Liver (tissue), 9 donors: Measurements from ENCODE around the gene THBS2. TPM values are rescaled to one million over a fixed set of nuclear protein-coding genes. Genes with fewer than 3 reads are reported as not detected.
"Not testable (repeated sequence)": the region's sequence is repeated elsewhere in the genome, so short reads cannot be mapped to it uniquely, and the experiment has no call there.

Experiments
- DNase-seq: peaks from one replicate; pipeline ENCODE4 v3.0.0-alpha.2; 2017; ENCODE audit warnings: low spot score
- H3K27ac ChIP-seq, 2 donors: one replicate each; pipeline ENCODE4 v1.7.0; 2013; ENCODE audit warnings: inconsistent platforms in 2 of 2, low read length in 2 of 2, control low read depth in 1 of 2, low read depth in 1 of 2, mild to moderate bottlenecking in 1 of 2
- H3K27me3 ChIP-seq, 4 donors: one replicate each; pipeline versions ENCODE4 v1.6.1 to v1.7.0; 2013; ENCODE audit warnings: low read length in 3 of 4, inconsistent platforms in 1 of 4, mild to moderate bottlenecking in 1 of 4, moderate library complexity in 1 of 4; ENCODE audit not compliant: control insufficient read depth in 4 of 4, insufficient read depth in 4 of 4
- H3K36me3 ChIP-seq, 4 donors: one replicate each; pipeline versions ENCODE4 v1.6.1 to v1.7.0; 2013; ENCODE audit warnings: low read length in 3 of 4, mild to moderate bottlenecking in 3 of 4, low read depth in 1 of 4, moderate library complexity in 1 of 4; ENCODE audit not compliant: control insufficient read depth in 4 of 4, insufficient read depth in 3 of 4
- H3K4me1 ChIP-seq, 4 donors: one replicate each; pipeline versions ENCODE4 v1.6.1 to v1.7.0; 2013; ENCODE audit warnings: low read length in 3 of 4, mild to moderate bottlenecking in 3 of 4, moderate library complexity in 1 of 4; ENCODE audit not compliant: control insufficient read depth in 4 of 4, insufficient read depth in 4 of 4
- H3K4me3 ChIP-seq, 3 donors: one replicate each; pipeline versions ENCODE4 v1.6.1 to v1.7.0; 2013; ENCODE audit warnings: low read length in 3 of 3, control low read depth in 1 of 3, low read depth in 1 of 3, mild to moderate bottlenecking in 1 of 3
- H3K9ac ChIP-seq, 2 donors: one replicate each; pipeline ENCODE4 v1.7.0; 2013; ENCODE audit warnings: low read length in 2 of 2, mild to moderate bottlenecking in 2 of 2, moderate library complexity in 2 of 2, control low read depth in 1 of 2, low read depth in 1 of 2
- H3K9me3 ChIP-seq, 4 donors: one replicate each; pipeline versions ENCODE4 v1.6.1 to v1.7.0; 2013; ENCODE audit warnings: low read length in 3 of 4; ENCODE audit not compliant: control insufficient read depth in 4 of 4
- ATF3 ChIP-seq: IDR thresholded peaks from 2 replicates; pipeline ENCODE4 v1.6.1; 2016; ENCODE audit warnings: antibody characterized with exemption
- EGR1 ChIP-seq, 2 donors: IDR thresholded peaks; 2 replicates each; pipeline ENCODE4 v1.6.1; 2016 to 2018; ENCODE audit warnings: antibody characterized with exemption in 2 of 2, low read depth in 2 of 2
- FOXA1 ChIP-seq: IDR thresholded peaks from 2 replicates; pipeline ENCODE4 v1.6.1; 2016; ENCODE audit warnings: antibody characterized with exemption
- JUND ChIP-seq, 2 donors: IDR thresholded peaks; 2 replicates each; pipeline ENCODE4 v1.6.1; 2016; ENCODE audit warnings: antibody characterized with exemption in 2 of 2
- MAX ChIP-seq: IDR thresholded peaks from 2 replicates; pipeline ENCODE4 v1.6.1; 2016; ENCODE audit warnings: antibody characterized with exemption
- RAD21 ChIP-seq, 2 donors: IDR thresholded peaks; 2 replicates each; pipeline ENCODE4 v1.6.1; 2016; ENCODE audit warnings: antibody characterized with exemption in 2 of 2, mild to moderate bottlenecking in 2 of 2
- REST ChIP-seq: IDR thresholded peaks from 2 replicates; pipeline ENCODE4 v1.6.1; 2016; ENCODE audit warnings: antibody characterized with exemption, mild to moderate bottlenecking
- RXRA ChIP-seq, 2 donors: IDR thresholded peaks; 2 replicates each; pipeline ENCODE4 v1.6.1; 2017 to 2018; ENCODE audit warnings: antibody characterized with exemption in 2 of 2, mild to moderate bottlenecking in 1 of 2
- YY1 ChIP-seq: IDR thresholded peaks from 2 replicates; pipeline ENCODE4 v1.6.1; 2016; ENCODE audit warnings: antibody characterized with exemption, mild to moderate bottlenecking
- WGBS: extraction: QIAGEN DNeasy Blood & Tissue Kit; methylation state at CpG from one replicate; pipeline ENCODE4 v1.1.7; 2013; 5-methylcytosine and 5-hydroxymethylcytosine counted together
- polyA plus RNA-seq, 2 donors: library from polyadenylated mRNA; stranded (reverse) in 1 of 2; unstranded in 1 of 2; fragments of 200-250 nt in 1 of 2; fragments of >200 nt in 1 of 2; fragmentation: Nextera tagmentation in 1 of 2; extraction: Ambion mirVana in 1 of 2; gene quantifications; one replicate each; pipeline versions ENCODE4 v1.2.1 to v1.2.3, GENCODE V29; 2013 to 2015
- total RNA-seq, 2 donors: library from RNA; depleted of rRNA; stranded (reverse); fragments of >200 nt; gene quantifications; one replicate each; pipeline ENCODE4 v1.2.3, GENCODE V29; 2014
- donor health status: healthy.
- donor health status: healthy.
- donor health status: healthy.
- donor health status: healthy.
- donor health status: healthy.

The THBS2 gene
- total and polyA plus RNA-seq, 4 donors, result 0.35 to 7.6 (median 6.2) TPM

GRCh38 chr6:169215201-169215681, 38.4 kb downstream of the THBS2 start:
- 78% methylated on average over 12 of the region's 12 CpGs for WGBS
- no peak for DNase-seq
- H3K9ac ChIP-seq, result no peak overlapping the region

GRCh38 chr6:169214789-169215188, 38.9 kb downstream of the THBS2 start:
- H3K27ac ChIP-seq, result peak overlapping the region; percentile 1 to 52
- H3K36me3 ChIP-seq, H3K9me3 ChIP-seq, H3K9ac ChIP-seq, DNase-seq, H3K4me1 ChIP-seq, H3K27me3 ChIP-seq, H3K4me3 ChIP-seq: not testable (repeated sequence)
- TF ChIP-seq RXRA (IDR thresholded peaks at IDR 0.05), result peak in 1 of 2 donors; percentile 36
- 68% methylated on average over 3 of the region's 3 CpGs for whole genome bisulfite sequencing

More at GRCh38 chr6:169215201-169215681, 38.4 kb downstream of the THBS2 start:
- Histone ChIP-seq H3K36me3 (no peaks in the 10 kb centered on the region), H3K27ac (peak overlapping the region; percentile 1 to 52), H3K27me3 (no peaks in the 10 kb centered on the region), H3K4me3 (no peak overlapping the region), H3K9me3 (no peaks in the 10 kb centered on the region), H3K4me1 (peaks cover 0 to 4% (median 0%) of the 10 kb centered on the region in 4 donors)
- no peak for TF ChIP-seq MAX

- no peak for DNase-seq
- Histone ChIP-seq H3K4me1 (peaks cover 0 to 4% (median 0%) of the 10 kb centered on the region in 4 donors), H3K27ac (peak overlapping the region; percentile 21 to 40), H3K9me3 (no peaks in the 10 kb centered on the region), H3K36me3 (no peaks in the 10 kb centered on the region), H3K4me3 (no peak overlapping the region), H3K9ac (no peak overlapping the region), H3K27me3 (no peaks in the 10 kb centered on the region)
- TF ChIP-seq ATF3 (no peak), JUND (IDR thresholded peaks at IDR 0.05) (no peak), EGR1 (IDR thresholded peaks at IDR 0.05; ENCODE audit: low read depth in 2 of 2) (no peak), RAD21 (IDR thresholded peaks at IDR 0.05) (no peak), YY1 (no peak), REST (no peak), RXRA (IDR thresholded peaks at IDR 0.05) (no peak), FOXA1 (no peak)
- 94% methylated on average over 27 of the region's 27 CpGs for WGBS
Observed at GRCh38 chr6:169213814-169214520, 39.7 kb downstream of the THBS2 start.
